HEK293 (cell line): ENCODE measurements around the gene DSCAM.

ENCODE experiments used
- CTCF ChIA-PET: fragments of 350-600 bp; formaldehyde crosslinking; extraction: SDS; loops from one replicate; lab custom pipeline; 2021; ENCODE audit warnings: antibody characterized with exemption; lab: Yijun Ruan, JAX
- POLR2A ChIA-PET: fragments of 300-600 bp; formaldehyde crosslinking; extraction: SDS; loops from one replicate; lab custom pipeline; 2020; ENCODE audit warnings: antibody characterized with exemption, inconsistent platforms; lab: Yijun Ruan, JAX
- H3K27ac ChIP-seq: fragments of 200-500 bp; sonication (Bioruptor generic); 2 replicates; pipeline ENCODE4 v1.5.1; 2014; ENCODE audit warnings: low read depth, low read length, control low read depth, inconsistent platforms; ENCODE audit errors: extremely low read depth
- H3K36me3 ChIP-seq, 2 experiments: fragments of 200-500 bp in 1 of 2; sonication (Bioruptor generic) in 1 of 2; 1 replicate in 1 of 2; 2 replicates in 1 of 2; pipeline ENCODE4 v1.5.1; 2014 to 2017; ENCODE audit warnings: inconsistent platforms in 2 of 2, low read length in 2 of 2; ENCODE audit not compliant: control insufficient read depth in 2 of 2, insufficient read depth in 1 of 2
- H3K4me1 ChIP-seq: fragments of 200-500 bp; sonication (Bioruptor generic); 2 replicates; pipeline ENCODE4 v1.5.1; 2014; ENCODE audit warnings: mild to moderate bottlenecking, low read length, inconsistent platforms; ENCODE audit not compliant: control insufficient read depth, insufficient read depth
- H3K4me3 ChIP-seq: 2 replicates; pipeline ENCODE4 v1.5.1; 2011; ENCODE audit warnings: low read depth, mild to moderate bottlenecking, control low read depth, low read length, moderate library complexity
- H3K9me3 ChIP-seq: fragments of 200-500 bp; sonication (Bioruptor generic); 2 replicates; pipeline ENCODE4 v1.5.1; 2014; ENCODE audit warnings: low read depth, low read length, inconsistent platforms; ENCODE audit not compliant: control insufficient read depth, insufficient read depth
- HOXD13 ChIP-seq: sonication (generic); formaldehyde crosslinking; IDR thresholded peaks from 2 replicates; pipeline ENCODE4 v1.8.0; 2022; ENCODE audit warnings: missing genetic modification reagents, borderline replicate concordance
- KLF8 ChIP-seq: fragments of 450-650 bp; formaldehyde crosslinking; IDR thresholded peaks from 2 replicates; pipeline ENCODE4 v1.5.1; 2016; ENCODE audit warnings: missing biosample characterization, missing genetic modification characterization
- PRDM2 ChIP-seq: fragments of 450-650 bp; formaldehyde crosslinking; IDR thresholded peaks from 2 replicates; pipeline ENCODE4 v1.5.1; 2016; ENCODE audit warnings: missing biosample characterization, missing genetic modification characterization, borderline replicate concordance
- REPIN1 ChIP-seq: fragments of 450-650 bp; formaldehyde crosslinking; IDR thresholded peaks from 2 replicates; pipeline ENCODE4 v1.5.1; 2017; ENCODE audit warnings: missing biosample characterization, missing genetic modification characterization, low read depth
- ZFP3 ChIP-seq: fragments of 450-650 bp; formaldehyde crosslinking; IDR thresholded peaks from 2 replicates; pipeline ENCODE4 v1.5.1; 2016; ENCODE audit warnings: low read depth, missing biosample characterization, missing genetic modification characterization
- ZFP37 ChIP-seq: fragments of 450-650 bp; formaldehyde crosslinking; IDR thresholded peaks from 2 replicates; pipeline ENCODE4 v1.5.1; 2016; ENCODE audit warnings: missing biosample characterization, missing genetic modification characterization
- ZNF112 ChIP-seq: fragments of 450-650 bp; formaldehyde crosslinking; IDR thresholded peaks from 2 replicates; pipeline ENCODE4 v1.5.0; 2017; ENCODE audit warnings: missing biosample characterization, missing genetic modification characterization
- ZNF133 ChIP-seq: fragments of 450-650 bp; formaldehyde crosslinking; IDR thresholded peaks from 2 replicates; pipeline ENCODE4 v1.5.1; 2016; ENCODE audit warnings: missing biosample characterization, missing genetic modification characterization
- ZNF2 ChIP-seq: fragments of 450-650 bp; formaldehyde crosslinking; IDR thresholded peaks from 2 replicates; pipeline ENCODE4 v1.5.1; 2016; ENCODE audit warnings: missing biosample characterization, missing genetic modification characterization
- ZNF223 ChIP-seq: fragments of 450-650 bp; formaldehyde crosslinking; IDR thresholded peaks from 2 replicates; pipeline ENCODE4 v1.5.1; 2016; ENCODE audit warnings: missing biosample characterization, missing genetic modification characterization
- ZNF274 ChIP-seq, 2 experiments: fragments of 200-500 bp in 1 of 2; fragments of 450-650 bp in 1 of 2; sonication (Bioruptor generic) in 1 of 2; formaldehyde crosslinking in 1 of 2; IDR thresholded peaks; 2 replicates each; pipeline versions ENCODE4 v1.5.1 to v1.6.1; 2014 to 2016; ENCODE audit warnings: borderline replicate concordance in 1 of 2, inconsistent platforms in 1 of 2, low read length in 1 of 2, missing biosample characterization in 1 of 2, missing genetic modification characterization in 1 of 2
- ZNF311 ChIP-seq: fragments of 450-650 bp; formaldehyde crosslinking; IDR thresholded peaks from 2 replicates; pipeline ENCODE4 v1.5.1; 2017; ENCODE audit warnings: missing biosample characterization, missing genetic modification characterization, borderline replicate concordance
- ZNF394 ChIP-seq: fragments of 450-650 bp; formaldehyde crosslinking; IDR thresholded peaks from 2 replicates; pipeline ENCODE4 v1.5.1; 2016; ENCODE audit warnings: missing biosample characterization, missing genetic modification characterization, mild to moderate bottlenecking, moderate library complexity, borderline replicate concordance
- ZNF473 ChIP-seq: fragments of 450-650 bp; formaldehyde crosslinking; IDR thresholded peaks from 2 replicates; pipeline ENCODE4 v1.5.1; 2017; ENCODE audit warnings: missing biosample characterization, missing genetic modification characterization
- ZNF521 ChIP-seq: fragments of 450-650 bp; formaldehyde crosslinking; IDR thresholded peaks from 2 replicates; pipeline ENCODE4 v1.5.1; 2017; ENCODE audit warnings: missing biosample characterization, mild to moderate bottlenecking, missing genetic modification characterization
- ZNF529 ChIP-seq: fragments of 450-650 bp; formaldehyde crosslinking; IDR thresholded peaks from 2 replicates; pipeline ENCODE4 v1.5.1; 2017; ENCODE audit warnings: missing genetic modification characterization, missing biosample characterization; ENCODE audit not compliant: insufficient replicate concordance
- ZNF555 ChIP-seq: fragments of 450-650 bp; formaldehyde crosslinking; conservative IDR thresholded peaks from 2 replicates; pipeline ENCODE4 v1.5.1; 2017; ENCODE audit warnings: missing biosample characterization, mild to moderate bottlenecking, missing genetic modification characterization, inconsistent platforms
- ZNF558 ChIP-seq: fragments of 450-650 bp; formaldehyde crosslinking; IDR thresholded peaks from 2 replicates; pipeline ENCODE4 v1.5.1; 2016; ENCODE audit warnings: missing biosample characterization, missing genetic modification characterization
- ZNF585B ChIP-seq: fragments of 450-650 bp; formaldehyde crosslinking; IDR thresholded peaks from 2 replicates; pipeline ENCODE4 v1.5.1; 2016; ENCODE audit warnings: missing biosample characterization, missing genetic modification characterization
- ZNF596 ChIP-seq: fragments of 450-650 bp; IDR thresholded peaks from 2 replicates; pipeline ENCODE4 v1.5.0; 2018; ENCODE audit warnings: missing biosample characterization, mild to moderate bottlenecking, missing genetic modification characterization, moderate library complexity
- ZNF654 ChIP-seq: fragments of 450-650 bp; formaldehyde crosslinking; IDR thresholded peaks from 2 replicates; pipeline ENCODE4 v1.5.1; 2016; ENCODE audit warnings: low read depth, missing biosample characterization, missing genetic modification characterization
- ZNF707 ChIP-seq: fragments of 450-650 bp; formaldehyde crosslinking; IDR thresholded peaks from 2 replicates; pipeline ENCODE4 v1.5.1; 2016; ENCODE audit warnings: missing biosample characterization, missing genetic modification characterization
- ZSCAN30 ChIP-seq: fragments of 450-650 bp; IDR thresholded peaks from 2 replicates; pipeline ENCODE4 v1.5.1; 2018; ENCODE audit warnings: missing biosample characterization, mild to moderate bottlenecking, missing genetic modification characterization, moderate library complexity

Gene DSCAM

GRCh38 chr21:40757366-40757765 lies 89.6 kb downstream of the DSCAM start:
- ChIA-PET POLR2A (no interaction called here), CTCF (no interaction called here)
- Histone ChIP-seq H3K4me3 (no peak overlapping the region), H3K36me3 (no peaks in the 10 kb centered on the region), H3K4me1 (no peaks in the 10 kb centered on the region)
- TF ChIP-seq PRDM2 (tag by site-specific recombination) (no peak), ZNF274 (IDR thresholded peaks at IDR 0.05; ENCODE audit: low read length) (no peak), ZNF274 (tag by site-specific recombination; IDR thresholded peaks at IDR 0.05; ENCODE audit: borderline replicate concordance) (no peak), REPIN1 (no peak), ZSCAN30 (tag by site-specific recombination) (no peak), ZNF555 (tag by site-specific recombination) (no peak), ZNF394 (tag by site-specific recombination) (no peak), ZNF473 (tag by site-specific recombination) (no peak), ZNF558 (no peak), ZNF521 (tag by site-specific recombination) (no peak), ZNF112 (tag by site-specific recombination) (no peak), ZNF585B (tag by site-specific recombination) (no peak), ZNF654 (tag by site-specific recombination) (no peak), ZFP3 (tag by site-specific recombination) (no peak)
- TF ChIP-seq, all 188 proteins: peak for 0
- H3K27ac ChIP-seq = no peak overlapping the region
- no peaks in the 10 kb centered on the region for H3K9me3 ChIP-seq

DNA sequence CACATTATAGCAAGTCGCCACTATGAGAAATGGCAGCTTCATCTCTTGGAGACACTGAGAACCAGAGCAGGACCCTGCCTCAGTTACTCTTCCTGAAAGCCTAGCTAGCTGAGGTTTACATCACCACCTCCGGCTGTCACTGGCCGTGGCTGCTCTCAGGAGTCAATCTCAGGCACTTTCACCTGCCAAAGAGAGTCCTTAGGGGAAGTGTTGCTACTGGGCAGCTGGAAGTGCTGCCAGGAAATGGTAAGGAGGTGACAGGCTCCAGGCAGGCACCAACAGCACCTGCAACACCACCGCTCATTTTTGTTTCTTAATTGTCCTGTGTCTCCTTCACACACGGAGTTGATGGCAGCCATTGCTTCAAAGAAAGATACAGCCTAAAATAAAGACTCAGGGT lies 92.5 kb downstream of the DSCAM start:
- Histone ChIP-seq H3K9me3 (no peaks in the 10 kb centered on the region), H3K4me3 (no peak overlapping the region), H3K36me3 (no peaks in the 10 kb centered on the region), H3K4me1 (no peaks in the 10 kb centered on the region), H3K27ac (no peak overlapping the region)
- ChIA-PET CTCF (no interaction called here), POLR2A (no interaction called here)
- TF ChIP-seq ZNF529 (tag by site-specific recombination) = no peak
- no peak for TF ChIP-seq ZFP37
- TF ChIP-seq ZNF596 (tag by site-specific recombination) = no peak
- no peak for TF ChIP-seq ZNF223 (tag by site-specific recombination)
- no peak for TF ChIP-seq ZNF2 (tag by site-specific recombination)
- TF ChIP-seq KLF8 (tag by site-specific recombination) = no peak
- TF ChIP-seq HOXD13 = no peak
- no peak for TF ChIP-seq ZNF133 (tag by site-specific recombination)
- TF ChIP-seq ZNF707 (tag by site-specific recombination) = no peak
- no peak for TF ChIP-seq ZNF311 (tag by site-specific recombination)
